ENCODE results near the gene RAPGEF4. TPM values are rescaled to one million over a fixed set of nuclear protein-coding genes. Genes with fewer than 3 reads are reported as not detected.
A peak's percentile ranks its signal among the peaks of the same experiment; 100 is the strongest.

The RAPGEF4 gene
- polyA plus RNA-seq, 3 donors = not detected

GRCh38 chr2:172822585-172822984 lies 86.9 kb downstream of the RAPGEF4 start:
- H3K9me3 ChIP-seq (replicated peaks in 1 of 2; ENCODE audit: control insufficient read depth in 1 of 2, insufficient read depth in 1 of 2, low read length in 2 of 2) = no peaks in the 10 kb centered on the region
- no peaks in the 10 kb centered on the region for H3K79me2 ChIP-seq (ENCODE audit: insufficient read depth, low read length)
- H3K9me3 Mint-ChIP-seq = no peaks in the 10 kb centered on the region
- H4K20me1 ChIP-seq (ENCODE audit: insufficient read depth, low read length) = no peaks in the 10 kb centered on the region
- H3K27me3 ChIP-seq (ENCODE audit: control insufficient read depth in 2 of 2, insufficient read depth in 2 of 2, low read length in 2 of 2) = no peaks in the 10 kb centered on the region
- no peaks in the 10 kb centered on the region for H3K36me3 Mint-ChIP-seq
- intact Hi-C loops (cut with micrococcal nuclease) = no loop called here
- no peak overlapping the region for H2AFZ ChIP-seq (ENCODE audit: insufficient read depth, low read depth, low read length, poor library complexity, severe bottlenecking)
- H3K4me3 Mint-ChIP-seq = no peak overlapping the region
- no peak overlapping the region for H3K27ac ChIP-seq (ENCODE audit: low read depth in 1 of 2, low read length in 2 of 2)
- DNase-seq = no peak
- no peaks in the 10 kb centered on the region for H3K4me1 ChIP-seq (ENCODE audit: control insufficient read depth in 1 of 2, insufficient read depth in 2 of 2, low read length in 2 of 2)
- no peak overlapping the region for H3K4me3 ChIP-seq (replicated peaks in 1 of 3; ENCODE audit: low read depth in 2 of 3, low read length in 3 of 3)
- H3K27ac Mint-ChIP-seq = peak overlapping the region in 1 of 7 donors; percentile 27
- H3K4me1 Mint-ChIP-seq = no peaks in the 10 kb centered on the region
- WGBS (ENCODE audit: insufficient coverage) = 96% methylated on average over 4 of the region's 6 CpGs
- H3K36me3 ChIP-seq (replicated peaks in 1 of 2; ENCODE audit: control insufficient read depth in 1 of 2, insufficient read depth in 2 of 2, low read length in 2 of 2) = no peaks in the 10 kb centered on the region
- H3K9ac ChIP-seq (ENCODE audit: insufficient read depth, low read length, poor library complexity, severe bottlenecking) = no peak overlapping the region
- no peak for TF ChIP-seq CTCF (IDR thresholded peaks at IDR 0.05)
- no peak overlapping the region for H3K4me2 ChIP-seq (replicated peaks; ENCODE audit: extremely low read depth, low read length, poor library complexity, severe bottlenecking)
- H3K27me3 Mint-ChIP-seq (ENCODE audit: low read depth in 3 of 3) = peaks cover 3 to 8% (median 7%) of the 10 kb centered on the region in 3 donors

- Histone ChIP-seq H3K36me3 (replicated peaks in 1 of 2; ENCODE audit: control insufficient read depth in 1 of 2, insufficient read depth in 2 of 2, low read length in 2 of 2) (no peaks in the 10 kb centered on the region), H3K9me3 (replicated peaks in 1 of 2; ENCODE audit: control insufficient read depth in 1 of 2, insufficient read depth in 1 of 2, low read length in 2 of 2) (no peaks in the 10 kb centered on the region), H2AFZ (ENCODE audit: insufficient read depth, low read depth, low read length, poor library complexity, severe bottlenecking) (no peak overlapping the region), H3K79me2 (ENCODE audit: insufficient read depth, low read length) (no peaks in the 10 kb centered on the region), H3K4me3 (replicated peaks in 1 of 3; ENCODE audit: low read depth in 2 of 3, low read length in 3 of 3) (no peak overlapping the region), H4K20me1 (ENCODE audit: insufficient read depth, low read length) (no peaks in the 10 kb centered on the region), H3K9ac (ENCODE audit: insufficient read depth, low read length, poor library complexity, severe bottlenecking) (no peak overlapping the region), H3K4me1 (ENCODE audit: control insufficient read depth in 1 of 2, insufficient read depth in 2 of 2, low read length in 2 of 2) (no peaks in the 10 kb centered on the region), H3K4me2 (replicated peaks; ENCODE audit: extremely low read depth, low read length, poor library complexity, severe bottlenecking) (no peak overlapping the region), H3K27me3 (ENCODE audit: control insufficient read depth in 2 of 2, insufficient read depth in 2 of 2, low read length in 2 of 2) (no peaks in the 10 kb centered on the region), H3K27ac (ENCODE audit: low read depth in 1 of 2, low read length in 2 of 2) (no peak overlapping the region)
- WGBS (ENCODE audit: insufficient coverage) = 48% methylated on average over 4 of the region's 7 CpGs
- no peak for DNase-seq
- Mint-ChIP-seq H3K4me1 (no peaks in the 10 kb centered on the region), H3K27me3 (ENCODE audit: low read depth in 3 of 3) (peaks cover 3 to 8% (median 7%) of the 10 kb centered on the region in 3 donors), H3K36me3 (no peaks in the 10 kb centered on the region), H3K9me3 (no peaks in the 10 kb centered on the region), H3K27ac (peak overlapping the region in 1 of 7 donors; percentile 26), H3K4me3 (no peak overlapping the region)
- TF ChIP-seq CTCF (IDR thresholded peaks at IDR 0.05) = no peak
- intact Hi-C loops (cut with micrococcal nuclease) = no loop called here
Measured at GRCh38 chr2:172823261-172823850, 87.7 kb downstream of the RAPGEF4 start.
